MM.1S (cell line): ENCODE measurements around the gene RAD1.

Experiments
- CTCF ChIP-seq: fragments of 300-600 bp; sonication (generic); IDR thresholded peaks from 2 replicates; pipeline ENCODE4 v1.5.1; 2016; ENCODE audit warnings: antibody characterized with exemption, low read length, mixed read lengths
- EZH2 ChIP-seq: fragments of 300-600 bp; sonication (generic); optimal IDR thresholded peaks from 2 replicates; pipeline ENCODE3; 2017; ENCODE audit warnings: low read depth, mild to moderate bottlenecking, antibody characterized with exemption, low read length, mixed read lengths
- EZH2phosphoT487 ChIP-seq: fragments of 300-600 bp; sonication (generic); IDR thresholded peaks from 2 replicates; pipeline ENCODE4 v1.6.1; 2018; ENCODE audit warnings: antibody characterized with exemption, low read length

DNA sequence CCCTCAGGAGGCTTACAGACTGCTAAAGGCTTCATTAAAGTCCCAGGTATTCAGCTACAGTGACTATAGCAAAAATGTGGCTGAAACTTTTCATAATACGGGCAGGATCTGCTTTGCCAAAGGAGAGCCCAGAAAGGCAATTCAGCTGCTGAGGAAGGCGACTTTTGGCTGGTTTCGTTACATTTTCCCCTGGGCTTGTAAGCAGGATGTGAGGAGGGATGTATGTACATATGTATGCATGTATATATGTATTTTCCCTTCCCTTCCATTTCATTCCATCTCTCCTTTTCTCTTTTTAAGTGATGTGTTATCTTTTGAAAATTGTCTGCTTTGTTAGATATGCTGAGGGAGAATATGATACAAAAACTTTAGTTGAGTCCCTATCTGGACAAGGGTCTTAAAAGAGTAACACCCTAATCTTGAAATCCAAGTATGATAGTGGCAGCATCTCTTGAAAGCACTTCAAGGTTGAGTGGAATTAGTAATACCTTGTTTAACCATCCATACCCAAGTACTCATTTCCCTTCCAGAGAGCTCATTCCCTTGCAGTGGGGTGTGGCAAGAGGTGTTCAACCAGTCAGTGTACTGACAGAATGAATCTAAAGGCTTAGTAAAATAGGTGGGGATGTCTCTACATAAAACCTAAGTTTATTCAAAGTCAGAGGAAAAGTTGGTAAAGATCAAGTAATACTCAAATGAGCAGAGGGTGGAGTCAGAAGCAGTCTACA is 28.7 kb downstream of the RAD1 start:
- TF ChIP-seq CTCF (no peak), EZH2 (no peak), EZH2phosphoT487 (no peak)
